Activated T-helper 2 cell treated with anti-CD3 and anti-CD28 coated beads, Interferon-gamma antibody, Interleukin-2, Interleukin-4, amounts not matched to agents 10 μg/mL and 5 μg/mL and 100 μg/mL, durations not matched to agents 14 hours and 24 hours and 36 hours (primary cell): ENCODE measurements around the gene TEDC1. TPM values are rescaled to one million over a fixed set of nuclear protein-coding genes. Genes with fewer than 3 reads are reported as not detected.
A peak's percentile ranks its signal among the peaks of the same experiment; 100 is the strongest.

ENCODE experiments used
- DNase-seq: peaks from one replicate; pipeline ENCODE4 v3.0.0; 2021; ENCODE audit warnings: low spot score
- H3K27ac Mint-ChIP-seq: one replicate; pipeline ENCODE4 v1.8.0; 2021; ENCODE audit warnings: mixed read lengths
- H3K27me3 Mint-ChIP-seq: one replicate; pipeline ENCODE4 v1.8.0; 2021; ENCODE audit warnings: low read depth, mixed read lengths
- H3K36me3 Mint-ChIP-seq: one replicate; pipeline ENCODE4 v1.8.0; 2021; ENCODE audit warnings: low read depth, mixed read lengths
- H3K4me1 Mint-ChIP-seq: one replicate; pipeline ENCODE4 v1.8.0; 2021; ENCODE audit warnings: low read depth, mixed read lengths
- H3K4me3 Mint-ChIP-seq: one replicate; pipeline ENCODE4 v1.8.0; 2021; ENCODE audit warnings: low read depth, mild to moderate bottlenecking, moderate library complexity, mixed read lengths
- H3K9me3 Mint-ChIP-seq: one replicate; pipeline ENCODE4 v1.8.0; 2021; ENCODE audit warnings: mixed read lengths
- intact Hi-C: fragments of 100-400 bp; cut with micrococcal nuclease; formaldehyde crosslinking; loops from one replicate; pipeline ENCODE4 v1.15.1; 2023
- total RNA-seq: library from RNA; stranded (reverse); gene quantifications from 2 replicates; pipeline ENCODE4 v1.2.3, GENCODE V29; 2022

The TEDC1 gene
- total RNA-seq, 1 donor from 2014 or later = 38.2 TPM

DNA sequence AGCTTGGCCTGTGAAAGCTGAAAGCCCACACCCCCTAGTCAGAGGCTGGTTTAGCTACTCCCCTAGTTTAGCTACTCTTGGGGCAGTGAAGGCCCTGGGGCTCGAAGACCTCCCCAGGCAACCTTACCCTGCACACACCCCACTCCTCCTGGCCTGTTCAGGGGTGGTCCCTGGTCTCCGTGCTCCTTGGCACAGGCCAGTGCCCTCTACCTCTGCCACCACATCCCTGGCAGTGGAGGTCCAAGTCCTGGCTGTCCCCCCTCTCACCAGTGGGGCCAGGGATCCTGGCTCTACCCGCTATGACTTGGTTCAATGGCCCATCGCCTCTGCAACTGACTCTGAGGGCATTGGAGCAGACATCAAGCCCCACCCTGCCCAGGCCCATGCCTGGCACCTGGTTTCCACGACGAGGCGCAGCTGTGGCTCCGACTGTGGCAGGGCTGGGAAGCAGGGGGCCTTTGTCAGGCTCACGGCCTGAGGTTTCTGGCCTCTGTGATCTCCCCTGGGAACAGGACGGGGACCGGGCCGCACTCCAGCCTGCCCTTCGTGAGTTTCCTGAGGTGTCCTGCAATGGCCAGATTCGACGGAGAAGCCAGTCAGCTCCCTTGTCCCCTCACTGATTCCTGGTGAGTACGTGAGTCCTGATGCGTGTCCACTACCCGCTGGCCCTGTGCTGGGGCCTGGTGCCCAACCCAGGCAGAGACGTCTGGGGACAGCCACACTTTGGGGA, 41.0 kb downstream of the TEDC1 start:
- H3K36me3 Mint-ChIP-seq = no peaks in the 10 kb centered on the region
- H3K27me3 Mint-ChIP-seq = peaks cover 8% of the 10 kb centered on the region
- no peak overlapping the region for H3K4me3 Mint-ChIP-seq
- H3K27ac Mint-ChIP-seq = no peak overlapping the region
- no peak for DNase-seq
- intact Hi-C loops = no loop called here
- peaks cover 2% of the 10 kb centered on the region for H3K4me1 Mint-ChIP-seq
- no peaks in the 10 kb centered on the region for H3K9me3 Mint-ChIP-seq

DNA sequence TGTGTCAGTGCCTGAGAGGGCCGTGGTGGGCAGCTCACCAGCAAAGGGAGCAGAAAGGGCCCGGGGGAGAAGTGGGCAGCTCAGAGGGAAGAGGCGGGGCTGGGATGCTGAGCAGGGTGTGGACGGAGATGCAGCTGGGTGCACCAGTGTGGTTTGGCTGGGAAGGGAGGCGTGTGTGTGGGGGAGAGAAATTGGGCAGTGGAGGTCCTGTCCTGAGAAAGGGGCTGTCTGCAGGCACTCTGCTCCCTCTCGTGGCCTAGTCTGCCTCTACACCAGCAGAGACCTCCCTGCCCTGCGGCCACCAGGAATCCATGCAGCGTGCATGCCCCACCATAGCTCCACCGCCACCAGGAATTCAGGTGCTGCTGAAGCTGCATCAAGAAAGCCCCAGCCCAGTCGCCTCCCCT, 41.7 kb downstream of the TEDC1 start:
- no peaks in the 10 kb centered on the region for H3K36me3 Mint-ChIP-seq
- intact Hi-C loops = no loop called here
- H3K27me3 Mint-ChIP-seq = peaks cover 5% of the 10 kb centered on the region
- peaks cover 2% of the 10 kb centered on the region for H3K4me1 Mint-ChIP-seq
- H3K27ac Mint-ChIP-seq = no peak overlapping the region
- no peaks in the 10 kb centered on the region for H3K9me3 Mint-ChIP-seq
- no peak overlapping the region for H3K4me3 Mint-ChIP-seq
- DNase-seq = no peak

DNA sequence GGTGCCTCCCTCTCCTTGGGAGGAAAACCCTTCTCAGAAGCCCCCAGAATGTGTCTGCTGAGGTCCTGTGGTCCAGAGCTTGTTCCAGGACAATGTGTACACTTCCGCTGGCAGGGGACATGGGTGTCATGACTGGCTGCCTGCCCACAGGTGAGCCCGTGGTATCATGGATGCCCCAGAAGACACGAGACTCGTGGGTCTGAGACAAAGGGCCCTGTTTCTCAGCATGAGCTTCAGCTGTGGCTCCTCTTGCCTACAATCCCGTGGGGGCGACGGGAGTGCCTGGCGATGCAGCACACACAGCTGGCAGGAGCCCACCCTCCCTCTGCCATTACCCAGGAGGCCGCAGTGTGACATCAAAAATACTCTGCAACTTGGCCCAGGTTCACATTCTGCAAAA, 42.3 kb downstream of the TEDC1 start:
- H3K4me1 Mint-ChIP-seq = peaks cover 2% of the 10 kb centered on the region
- no peak for DNase-seq
- H3K36me3 Mint-ChIP-seq = no peaks in the 10 kb centered on the region
- H3K9me3 Mint-ChIP-seq = no peaks in the 10 kb centered on the region
- no peak overlapping the region for H3K4me3 Mint-ChIP-seq
- H3K27me3 Mint-ChIP-seq = peaks cover 5% of the 10 kb centered on the region
- H3K27ac Mint-ChIP-seq = no peak overlapping the region
- intact Hi-C loops = no loop called here

DNA sequence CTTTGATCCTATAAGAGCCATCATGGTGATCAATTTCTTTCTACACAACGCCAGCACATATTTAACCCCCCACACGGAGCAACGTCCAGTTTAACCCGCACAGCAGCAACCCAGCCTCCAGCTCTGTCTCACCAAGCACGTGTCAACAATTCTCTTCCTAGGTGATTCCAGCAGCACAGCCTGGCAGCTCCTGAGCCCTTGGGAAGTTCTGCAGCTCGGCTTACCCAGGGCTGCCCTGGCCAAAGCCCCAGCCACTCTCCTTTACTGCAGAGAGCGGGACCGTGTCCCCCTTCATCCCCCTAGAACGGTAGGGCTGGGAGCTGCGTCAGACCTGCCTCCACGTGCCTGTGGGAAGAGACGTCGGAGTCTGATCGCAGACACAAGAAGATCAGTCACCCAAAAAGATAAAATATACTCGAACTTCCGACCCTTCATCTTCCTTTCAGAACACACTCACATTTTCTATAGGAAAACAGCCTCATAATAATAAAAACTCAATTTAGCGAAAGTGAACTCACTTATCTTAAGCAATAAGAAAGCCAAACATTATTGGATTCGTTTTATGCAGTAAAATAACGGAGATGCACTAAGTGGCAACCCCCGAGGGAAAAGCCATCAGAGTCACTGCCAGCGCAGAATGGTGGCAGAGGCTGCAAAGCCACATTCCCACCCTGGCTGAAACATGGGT, 42.9 kb downstream of the TEDC1 start:
- Mint-ChIP-seq H3K4me3 (no peak overlapping the region), H3K27me3 (peaks cover 5% of the 10 kb centered on the region)
- intact Hi-C loops = no loop called here

DNA sequence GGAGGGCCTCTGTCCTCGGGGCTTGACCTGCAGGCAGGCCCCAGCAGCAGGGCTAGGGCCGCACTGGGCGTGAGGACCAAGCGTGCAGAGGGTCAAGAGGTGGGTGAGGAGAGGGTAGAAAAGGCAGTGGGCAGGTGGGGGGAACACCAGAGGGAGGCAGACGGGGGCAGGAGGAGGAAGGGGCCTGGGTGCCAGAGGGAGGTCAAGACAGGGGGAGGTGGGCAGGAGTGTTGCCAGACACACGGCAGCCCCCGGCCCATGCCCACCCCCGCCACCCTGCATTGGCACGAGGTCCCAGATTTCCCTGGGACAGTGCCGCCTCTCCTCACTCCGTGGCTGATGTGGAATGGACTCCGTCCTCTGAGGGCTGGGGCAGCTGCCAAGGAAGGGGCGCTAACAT, 43.5 kb downstream of the TEDC1 start:
- peaks cover 5% of the 10 kb centered on the region for H3K27me3 Mint-ChIP-seq

More for the DNA sequence above, 42.9 kb downstream of the TEDC1 start:
- H3K9me3 Mint-ChIP-seq = no peaks in the 10 kb centered on the region
- no peak for DNase-seq
- no peaks in the 10 kb centered on the region for H3K36me3 Mint-ChIP-seq
- H3K27ac Mint-ChIP-seq = no peak overlapping the region
- peaks cover 2% of the 10 kb centered on the region for H3K4me1 Mint-ChIP-seq

DNA sequence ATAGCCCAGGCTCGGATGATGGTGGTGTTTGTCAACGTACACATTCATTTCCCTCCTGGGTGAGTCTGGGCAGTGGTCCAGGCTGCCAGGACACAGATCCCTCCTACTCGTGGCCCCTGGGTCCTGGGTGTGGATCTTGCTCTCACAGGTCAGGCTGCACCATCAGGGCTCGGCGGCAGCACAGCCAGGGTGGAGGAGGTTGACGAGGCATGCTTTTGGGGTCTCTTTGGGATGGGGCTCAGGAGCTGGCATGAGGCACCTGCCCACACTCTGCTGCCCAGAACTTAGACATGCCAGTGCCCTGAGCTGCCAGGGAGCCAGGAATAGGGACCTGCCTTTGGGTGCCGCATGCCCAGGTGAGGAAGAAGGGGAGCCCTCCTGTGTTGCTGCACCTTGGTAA, 45.0 kb downstream of the TEDC1 start:
- DNase-seq = no peak
- H3K27me3 Mint-ChIP-seq = no peaks in the 10 kb centered on the region
- H3K36me3 Mint-ChIP-seq = no peaks in the 10 kb centered on the region
- intact Hi-C loops = no loop called here
- H3K9me3 Mint-ChIP-seq = no peaks in the 10 kb centered on the region
- no peaks in the 10 kb centered on the region for H3K4me1 Mint-ChIP-seq
- H3K27ac Mint-ChIP-seq = no peak overlapping the region
- H3K4me3 Mint-ChIP-seq = no peak overlapping the region

More for the DNA sequence above, 43.5 kb downstream of the TEDC1 start:
- peaks cover 2% of the 10 kb centered on the region for H3K4me1 Mint-ChIP-seq
- intact Hi-C loops = no loop called here
- DNase-seq = no peak
- no peaks in the 10 kb centered on the region for H3K36me3 Mint-ChIP-seq
- no peak overlapping the region for H3K27ac Mint-ChIP-seq
- no peaks in the 10 kb centered on the region for H3K9me3 Mint-ChIP-seq
- no peak overlapping the region for H3K4me3 Mint-ChIP-seq

DNA sequence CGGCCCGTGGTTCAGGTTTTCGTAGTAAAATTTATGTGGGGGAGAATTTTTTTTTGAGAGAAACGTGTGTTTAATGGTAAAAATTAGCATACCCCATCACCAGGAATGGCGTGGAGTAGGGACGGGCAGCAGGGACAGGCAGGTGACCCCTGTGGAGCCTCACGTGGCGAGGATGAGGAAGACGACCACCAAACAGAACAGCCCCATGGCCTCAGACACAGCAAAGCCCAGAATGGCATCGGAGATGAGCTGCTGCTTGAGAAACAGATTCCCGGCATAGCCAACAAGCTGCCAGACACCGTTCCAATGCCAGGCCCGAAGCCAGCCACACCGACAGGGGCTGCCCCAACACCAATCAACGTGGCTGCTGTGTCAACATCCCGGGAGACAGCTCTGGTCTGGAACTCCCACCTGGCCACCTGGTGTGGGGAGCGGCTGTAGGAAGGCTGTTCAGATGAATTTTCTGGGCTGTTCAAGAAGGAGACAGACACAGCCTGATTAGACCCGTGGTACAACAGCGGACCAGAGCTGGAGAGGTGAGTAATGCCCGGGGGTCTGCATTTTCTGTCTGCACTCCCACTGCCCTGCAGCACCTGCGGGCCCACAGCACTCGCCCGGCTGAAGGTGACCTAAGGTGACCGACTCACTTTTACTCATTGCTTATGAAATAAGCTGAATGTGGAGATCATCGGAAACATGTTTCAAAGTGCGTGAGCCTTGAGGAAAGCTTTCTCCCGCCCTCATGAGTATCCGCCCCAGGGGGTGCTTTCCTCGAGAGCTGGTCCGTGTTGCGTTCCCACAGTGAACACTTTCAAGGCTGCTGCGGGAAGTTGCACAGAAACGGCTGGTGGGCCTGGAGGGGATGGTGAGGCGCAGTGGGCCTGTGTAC, 45.9 kb downstream of the TEDC1 start:
- H3K4me1 Mint-ChIP-seq = no peaks in the 10 kb centered on the region
- intact Hi-C loops = no loop called here
- no peak overlapping the region for H3K27ac Mint-ChIP-seq

DNA sequence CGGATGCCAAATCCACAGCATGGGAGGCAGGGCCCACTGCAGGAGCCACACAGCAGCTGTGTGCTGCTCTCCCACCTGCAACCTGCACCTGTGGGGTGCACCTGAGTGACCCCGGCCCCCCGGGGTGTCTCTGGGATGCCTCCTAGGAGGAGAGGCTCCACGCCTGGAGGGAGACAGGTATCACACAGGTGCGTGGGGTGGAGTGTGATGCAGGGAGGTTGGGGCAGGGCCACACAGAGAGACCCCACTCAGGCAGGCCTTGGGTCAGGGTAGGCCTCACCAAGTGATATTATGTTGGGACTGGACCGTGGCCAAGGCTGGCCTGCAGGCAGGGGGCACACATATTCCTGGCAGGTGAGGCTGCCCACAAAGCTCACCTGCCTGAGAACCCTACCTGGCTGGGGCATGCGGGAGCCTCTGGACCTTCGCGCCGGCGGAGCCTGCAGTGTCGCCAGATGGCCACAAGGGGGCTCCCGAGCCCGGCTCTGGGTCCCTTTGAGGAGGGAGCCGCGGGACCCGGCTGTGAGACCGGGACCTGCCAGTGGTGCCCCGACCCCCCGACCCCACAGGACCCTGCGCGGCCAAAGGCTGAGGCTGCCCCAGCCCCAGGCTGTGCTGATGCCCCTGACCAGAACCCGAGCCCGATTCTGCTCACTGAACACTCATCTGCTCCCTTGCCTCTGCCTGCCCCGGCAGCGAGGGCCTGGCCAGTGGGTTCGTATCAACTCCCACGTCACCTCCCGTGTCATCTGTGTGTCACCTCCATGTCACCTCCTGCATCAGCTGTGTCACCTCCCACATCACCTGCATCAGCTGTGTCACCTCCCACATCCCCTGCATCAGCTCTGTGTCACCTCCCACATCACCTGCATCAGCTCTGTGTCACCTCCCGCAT, 46.8 kb downstream of the TEDC1 start:
- no peaks in the 10 kb centered on the region for H3K9me3 Mint-ChIP-seq
- no peaks in the 10 kb centered on the region for H3K36me3 Mint-ChIP-seq
- H3K27ac Mint-ChIP-seq = no peak overlapping the region
- H3K4me1 Mint-ChIP-seq = no peaks in the 10 kb centered on the region
- no peak overlapping the region for H3K4me3 Mint-ChIP-seq
- intact Hi-C loops = no loop called here
- peak; percentile 54 for DNase-seq
- H3K27me3 Mint-ChIP-seq = peaks cover 8% of the 10 kb centered on the region

More for the DNA sequence above, 45.9 kb downstream of the TEDC1 start:
- no peak for DNase-seq
- no peaks in the 10 kb centered on the region for H3K9me3 Mint-ChIP-seq
- peaks cover 5% of the 10 kb centered on the region for H3K27me3 Mint-ChIP-seq
- H3K4me3 Mint-ChIP-seq = no peak overlapping the region
- H3K36me3 Mint-ChIP-seq = no peaks in the 10 kb centered on the region

DNA sequence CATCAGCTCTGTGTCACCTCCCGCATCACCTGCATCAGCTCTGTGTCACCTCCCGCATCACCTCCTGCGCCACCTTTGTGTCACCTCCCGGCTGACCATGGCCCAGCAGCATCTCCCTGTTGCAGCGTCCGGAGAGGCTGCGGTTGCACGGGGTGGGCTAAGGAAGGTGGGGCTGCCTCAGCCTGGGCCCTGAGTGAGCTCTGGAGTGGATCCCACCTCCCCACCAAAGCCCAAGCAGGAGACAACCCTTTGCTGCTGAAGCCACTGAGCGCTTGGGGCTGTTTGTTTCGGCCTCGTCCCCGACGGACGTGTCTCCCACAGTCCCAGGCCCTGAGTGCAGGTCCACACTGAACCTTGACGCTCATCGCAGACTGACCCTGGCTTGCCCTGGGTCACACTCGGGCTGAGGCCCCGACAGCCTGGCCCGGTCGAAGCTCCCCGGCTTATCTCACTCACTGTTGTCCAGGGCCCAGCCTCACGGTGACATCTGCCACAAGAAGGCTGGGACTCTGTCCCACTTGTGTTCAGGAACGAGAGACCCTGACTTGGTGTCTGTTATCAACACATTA, 47.5 kb downstream of the TEDC1 start:
- Mint-ChIP-seq H3K27ac (no peak overlapping the region), H3K4me3 (no peak overlapping the region), H3K9me3 (no peaks in the 10 kb centered on the region), H3K4me1 (no peaks in the 10 kb centered on the region), H3K27me3 (peaks cover 12% of the 10 kb centered on the region), H3K36me3 (no peaks in the 10 kb centered on the region)
- DNase-seq = no peak
- intact Hi-C loops = no loop called here

DNA sequence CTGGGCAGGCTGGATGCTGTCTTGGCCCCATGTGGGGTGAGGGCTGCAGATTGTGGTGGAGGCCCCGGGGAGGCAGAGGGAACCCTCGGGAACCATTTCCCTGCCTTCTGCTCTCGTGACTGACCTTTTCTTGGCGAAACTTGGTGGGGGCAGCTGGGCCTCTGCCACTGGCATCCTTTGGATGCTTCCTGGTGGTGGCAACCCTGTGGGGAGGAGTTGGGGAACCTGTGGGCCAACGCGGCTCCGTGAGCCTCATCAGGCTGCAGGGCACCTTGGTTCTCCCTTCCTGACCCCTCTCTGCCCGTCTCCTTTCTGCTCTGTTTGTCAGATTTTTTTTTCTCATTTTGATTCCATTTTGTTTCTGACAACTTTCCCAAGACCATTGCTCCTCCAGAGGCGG, 49.8 kb downstream of the TEDC1 start:
- Mint-ChIP-seq H3K27ac (no peak overlapping the region), H3K4me3 (no peak overlapping the region), H3K4me1 (no peaks in the 10 kb centered on the region), H3K27me3 (peaks cover 19% of the 10 kb centered on the region), H3K9me3 (no peaks in the 10 kb centered on the region), H3K36me3 (no peaks in the 10 kb centered on the region)
- intact Hi-C loops = no loop called here
- DNase-seq = no peak

DNA sequence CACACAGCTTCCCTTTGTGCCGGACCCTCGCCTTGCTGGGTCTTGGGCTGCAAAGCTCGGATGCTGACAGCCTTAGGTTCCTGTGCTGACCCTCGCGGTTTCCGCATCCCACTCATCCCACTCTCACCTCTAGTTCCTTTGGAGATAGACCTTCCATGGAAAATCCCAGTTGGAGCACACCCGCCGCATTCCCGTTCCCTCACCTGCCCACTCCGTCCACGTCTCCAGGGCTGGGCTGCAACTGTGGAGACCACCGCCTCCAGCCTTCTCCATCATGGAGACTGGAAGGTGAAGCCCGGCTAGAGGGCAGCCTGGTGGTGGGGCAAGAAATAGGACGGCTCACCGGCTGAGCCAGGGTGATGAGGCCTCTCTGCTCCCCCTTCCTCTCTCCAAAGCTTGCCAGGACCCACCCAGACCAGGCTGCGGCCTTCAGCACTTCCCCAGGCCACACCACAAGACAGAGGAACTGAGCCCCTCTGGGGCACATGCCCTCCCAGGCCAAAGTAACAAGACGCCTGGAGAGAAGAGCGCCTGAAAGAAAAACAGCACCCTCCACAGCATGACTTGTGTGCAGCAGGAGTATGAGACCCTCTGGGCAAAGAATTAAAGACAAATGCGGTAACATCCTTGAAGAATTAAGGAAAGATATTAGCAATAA, 50.3 kb downstream of the TEDC1 start:
- H3K27me3 Mint-ChIP-seq = peaks cover 19% of the 10 kb centered on the region
- H3K36me3 Mint-ChIP-seq = no peaks in the 10 kb centered on the region
- no peaks in the 10 kb centered on the region for H3K4me1 Mint-ChIP-seq
- no peak overlapping the region for H3K4me3 Mint-ChIP-seq
- intact Hi-C loops = no loop called here
- no peak for DNase-seq
- no peak overlapping the region for H3K27ac Mint-ChIP-seq
- H3K9me3 Mint-ChIP-seq = no peaks in the 10 kb centered on the region
